HG03457 (cell line): Measurements from ENCODE around the gene AAMP.

Experiments
- ATAC-seq: cut with Tn5 transposase; IDR thresholded peaks from one replicate; pipeline ENCODE4 v1.9.1; 2021; ENCODE audit warnings: moderate number of reproducible peaks; ENCODE audit not compliant: unreplicated experiment

AAMP gene

GRCh38 chr2:218228366-218229090 lies 41.4 kb downstream of the AAMP start:
- ATAC-seq: no peak

- ATAC-seq: no peak
Measured at GRCh38 chr2:218226903-218227302, 43.0 kb downstream of the AAMP start.

DNA sequence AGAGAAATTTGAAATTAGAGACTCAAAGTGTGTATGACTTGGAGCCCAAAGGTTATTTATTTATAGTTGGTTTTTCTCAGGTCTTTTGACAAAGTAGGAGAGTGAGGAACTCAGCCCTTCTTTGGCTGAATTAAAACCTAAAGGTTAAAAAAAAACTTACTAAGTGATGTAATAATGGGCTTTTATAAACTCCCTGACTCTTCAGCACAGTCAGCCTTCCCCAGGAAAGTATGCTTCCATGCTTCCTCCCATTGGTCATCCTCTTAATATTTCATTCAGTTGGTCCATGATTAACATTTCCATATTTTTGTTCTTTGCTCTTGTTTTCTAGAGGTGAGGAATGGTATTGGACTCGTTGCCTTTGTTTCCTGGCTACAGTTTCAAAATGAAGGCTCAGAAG lies 45.8 kb downstream of the AAMP start:
- no peak for ATAC-seq

- no peak for ATAC-seq
Measured at GRCh38 chr2:218223046-218223445, 46.9 kb downstream of the AAMP start.

GRCh38 chr2:218221000-218221399 lies 48.9 kb downstream of the AAMP start:
- ATAC-seq: no peak

DNA sequence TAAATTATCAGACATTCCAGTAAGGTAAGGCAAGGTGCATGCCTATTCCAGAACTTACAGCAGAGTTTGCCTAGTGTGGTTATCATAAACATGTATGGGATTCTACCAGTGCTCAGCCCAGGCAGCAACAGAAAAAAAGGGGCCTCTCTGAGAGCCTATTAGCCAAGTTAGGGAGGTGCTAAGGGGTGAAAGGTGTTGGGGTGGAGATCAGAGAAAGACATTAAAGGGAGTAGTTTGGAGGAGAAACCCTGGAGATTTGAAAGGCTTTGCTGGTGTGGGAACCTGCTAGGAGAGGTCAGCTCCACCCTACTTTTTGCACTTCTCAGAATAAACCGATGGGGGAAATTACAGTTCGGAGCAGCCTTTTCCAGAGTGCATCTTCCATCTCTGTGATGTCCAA lies 50.0 kb downstream of the AAMP start:
- ATAC-seq: no peak

- ATAC-seq: peak; percentile 27
Measured at GRCh38 chr2:218218268-218219185, 51.4 kb downstream of the AAMP start.

DNA sequence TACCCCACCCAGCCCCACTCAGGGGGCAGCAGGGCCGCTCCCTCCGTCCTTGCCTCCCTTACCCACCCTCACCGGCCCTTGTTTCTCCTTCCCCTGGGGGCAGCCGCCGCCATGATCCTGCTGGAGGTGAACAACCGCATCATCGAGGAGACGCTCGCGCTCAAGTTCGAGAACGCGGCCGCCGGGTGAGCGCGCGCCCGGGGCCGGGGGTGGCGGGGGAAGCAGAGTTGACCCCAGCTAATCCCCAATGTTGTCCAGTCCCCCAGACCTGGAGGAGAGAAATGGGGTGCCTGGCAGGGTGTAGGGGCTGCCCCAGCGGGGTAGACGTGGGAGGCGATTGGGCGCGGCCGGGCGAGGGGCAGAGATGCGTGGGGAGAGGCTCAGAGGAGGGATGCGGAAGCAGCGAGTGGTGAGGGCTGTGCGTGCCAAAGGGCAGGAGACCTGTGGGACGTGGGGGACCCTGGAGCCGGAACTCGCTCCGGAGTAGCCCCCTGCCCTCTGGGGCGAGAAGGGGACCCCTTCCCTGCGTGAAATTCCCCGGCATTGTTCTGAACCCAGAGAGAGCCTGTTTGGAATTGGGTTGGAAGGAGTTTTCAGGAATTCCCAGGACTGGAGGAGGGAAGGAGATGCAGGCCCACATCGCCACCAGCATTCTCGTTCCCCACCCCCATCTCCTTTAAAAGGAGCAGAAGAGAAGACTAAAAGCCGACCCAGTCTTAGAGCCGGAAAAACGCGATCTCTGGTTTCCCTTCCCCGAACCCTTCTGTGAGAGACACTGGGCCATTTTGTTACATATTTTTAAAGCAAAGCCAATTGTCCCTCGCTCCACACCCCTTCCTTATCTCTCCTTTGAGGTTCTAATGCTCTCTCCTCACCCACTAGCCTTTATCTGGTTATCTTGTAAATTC lies 52.3 kb downstream of the AAMP start:
- ATAC-seq: no peak

DNA sequence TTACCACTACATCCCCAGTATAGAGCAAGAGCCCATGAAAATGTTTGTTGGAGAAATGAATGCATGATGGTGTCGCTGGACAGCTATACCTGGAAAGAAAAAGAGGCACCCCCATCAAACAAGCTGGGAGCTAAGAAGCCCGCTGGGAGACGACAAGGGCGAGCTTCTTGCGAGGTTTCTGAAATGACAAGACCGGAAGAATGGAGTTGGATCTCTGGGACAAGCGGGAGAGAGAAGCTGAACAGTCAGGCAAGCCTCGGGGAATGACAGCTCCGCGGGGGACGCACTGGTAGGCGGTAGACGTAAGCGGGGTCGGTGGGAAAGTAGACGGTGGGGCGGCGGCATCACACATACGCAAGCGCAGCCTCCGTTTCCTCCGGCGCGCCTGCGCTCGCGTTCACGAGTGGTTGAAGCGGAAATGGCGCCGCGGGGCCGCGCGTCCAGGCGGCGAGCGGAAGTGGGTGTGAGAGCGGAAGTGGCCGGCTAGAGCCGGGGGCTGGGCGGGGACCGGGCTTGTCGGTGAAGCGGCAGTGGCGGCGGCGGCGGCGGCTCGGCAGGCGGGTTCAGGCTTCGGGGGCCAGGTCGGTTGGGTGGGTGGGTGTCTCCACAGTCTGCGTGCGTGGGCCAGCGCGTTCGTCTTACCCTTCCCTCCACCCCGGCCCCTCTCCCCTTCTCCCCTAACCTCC lies 53.1 kb downstream of the AAMP start, which contains the start of gene ARPC2:
Gene ARPC2, plus strand, starts transcription at position 516 of the 686 bp plus-strand sequence. CDS start 282 bp downstream, outside the sequence.
- ATAC-seq: peak; percentile 55

DNA sequence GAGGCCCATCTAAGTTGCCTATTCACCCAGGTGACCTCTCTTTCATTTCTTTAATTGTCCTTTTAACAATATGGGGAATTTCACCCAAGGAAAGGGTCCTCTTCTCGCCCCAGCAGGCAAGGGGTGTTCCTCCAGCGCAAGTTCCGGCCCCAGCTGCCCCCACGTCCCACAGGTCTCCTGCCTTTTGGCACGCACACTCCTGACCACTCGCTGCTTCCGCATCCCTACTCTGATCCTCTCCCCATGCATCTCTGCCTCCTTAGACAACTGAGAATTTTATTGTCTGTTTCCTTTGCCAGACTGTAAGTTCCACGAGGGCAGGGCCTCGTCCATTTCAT lies 53.6 kb downstream of the AAMP start:
- ATAC-seq: no peak
